MG63 (cell line): ENCODE measurements around the gene DDX53. TPM values are rescaled to one million over a fixed set of nuclear protein-coding genes. Genes with fewer than 3 reads are reported as not detected.

Experiments used
- DNase-seq: peaks from one replicate; pipeline ENCODE4 v3.0.0-alpha.2; 2020
- H3K27me3 ChIP-seq: fragments of 250-450 bp; sonication (Bioruptor Pico); 2 replicates; pipeline ENCODE4 v1.5.1; 2020; ENCODE audit warnings: mild to moderate bottlenecking, moderate library complexity
- H3K36me3 ChIP-seq: fragments of 250-450 bp; sonication (Bioruptor Pico); 2 replicates; pipeline ENCODE4 v1.5.1; 2020; ENCODE audit warnings: mild to moderate bottlenecking, moderate library complexity
- H3K4me3 ChIP-seq: fragments of 250-450 bp; sonication (Bioruptor Pico); 2 replicates; pipeline ENCODE4 v1.5.1; 2020; ENCODE audit warnings: mild to moderate bottlenecking, moderate library complexity
- H3K9me3 ChIP-seq: fragments of 250-450 bp; sonication (Bioruptor Pico); 2 replicates; pipeline ENCODE4 v1.5.1; 2020; ENCODE audit warnings: mild to moderate bottlenecking, moderate library complexity
- total RNA-seq: library from RNA; depleted of rRNA; stranded (reverse); fragments of >200 nt; shearing (Covaris generic); gene quantifications from 2 replicates; pipeline ENCODE4 v1.2.3, GENCODE V29; 2014; ENCODE audit warnings: low replicate concordance; rRNA removed

DDX53 gene
- not detected in 2 replicates for total RNA-seq

DNA sequence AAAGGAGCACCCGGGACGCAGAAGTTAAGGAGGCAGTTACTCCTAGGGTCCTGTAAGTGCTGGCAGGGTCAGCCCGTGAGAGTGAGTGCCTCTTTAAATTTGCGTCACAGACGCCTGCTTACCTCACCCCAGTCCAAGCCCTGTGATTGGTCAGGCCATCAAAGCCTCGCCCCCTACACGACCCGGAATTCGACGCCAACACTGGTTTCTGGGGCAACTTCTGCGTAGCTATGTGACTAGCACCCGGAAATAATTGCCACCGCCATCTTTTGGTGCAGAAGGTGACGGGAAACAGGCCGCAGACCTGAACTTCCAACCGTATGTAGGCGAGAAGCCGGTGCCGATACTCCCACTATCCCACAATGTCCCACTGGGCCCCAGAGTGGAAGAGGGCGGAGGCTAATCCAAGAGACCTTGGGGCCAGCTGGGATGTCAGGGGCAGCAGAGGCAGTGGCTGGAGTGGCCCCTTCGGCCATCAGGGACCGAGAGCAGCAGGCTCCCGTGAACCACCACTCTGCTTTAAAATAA is at the start of gene DDX53:
Gene DDX53 (plus strand): TSS at position 265 of the 528 bp plus-strand sequence. CDS start 98 bp downstream, at position 363.
- no peak within 1 kb of the TSS for H3K4me3 ChIP-seq
- H3K36me3 ChIP-seq: no peaks in the 10 kb centered on the region
- H3K9me3 ChIP-seq: no peaks in the 10 kb centered on the region
- no peak for DNase-seq
- H3K27me3 ChIP-seq: no peaks in the 10 kb centered on the region

DNA sequence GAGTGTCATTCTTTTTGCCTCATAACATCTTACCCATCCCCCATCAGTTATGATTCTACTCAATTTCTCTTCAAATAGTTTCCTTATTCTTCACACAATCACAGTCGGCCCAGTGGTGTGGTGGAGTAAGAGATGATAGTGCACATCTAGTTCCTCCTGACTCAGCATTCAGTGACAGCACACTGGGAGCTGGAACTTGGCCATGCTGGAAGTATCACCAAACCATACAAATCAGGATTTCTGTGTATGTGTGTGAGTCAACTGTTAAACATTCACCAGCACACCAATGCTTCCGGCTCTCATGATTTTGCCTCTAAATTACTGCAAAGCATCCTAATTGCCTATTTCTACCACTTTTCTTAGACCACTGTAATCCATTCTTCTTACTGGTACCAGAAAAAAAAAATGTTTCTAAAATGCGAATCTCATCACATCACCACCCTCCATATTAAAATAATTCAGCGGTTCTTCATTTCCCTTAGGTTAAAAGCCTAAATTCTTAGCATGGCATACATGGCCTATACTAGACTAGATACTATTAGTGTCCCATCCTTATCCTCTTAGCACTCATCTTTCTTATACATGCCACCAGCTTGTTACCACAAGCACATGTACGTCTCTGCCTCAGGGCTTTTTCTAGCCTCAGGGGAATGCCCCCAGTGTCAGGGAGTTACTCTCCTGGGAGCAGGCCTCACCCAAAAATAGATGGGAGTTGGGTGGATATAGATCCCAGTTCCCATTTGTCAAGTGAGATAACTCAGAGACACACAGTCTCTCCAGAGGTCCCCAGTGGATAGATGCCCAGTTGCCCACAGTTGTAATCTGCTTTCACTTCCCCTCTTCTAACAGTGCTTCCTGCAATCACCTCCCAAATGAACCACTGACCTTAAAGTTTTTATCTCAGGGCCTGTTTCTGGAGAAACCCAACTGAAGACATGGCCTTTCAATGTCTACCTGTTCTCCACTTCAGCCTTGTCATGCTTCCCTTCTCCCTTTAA is 49.2 kb upstream of the DDX53 start:
- Histone ChIP-seq H3K27me3 (no peaks in the 10 kb centered on the region), H3K36me3 (no peaks in the 10 kb centered on the region), H3K4me3 (no peak overlapping the region), H3K9me3 (no peaks in the 10 kb centered on the region)
- DNase-seq: peak; percentile 79

DNA sequence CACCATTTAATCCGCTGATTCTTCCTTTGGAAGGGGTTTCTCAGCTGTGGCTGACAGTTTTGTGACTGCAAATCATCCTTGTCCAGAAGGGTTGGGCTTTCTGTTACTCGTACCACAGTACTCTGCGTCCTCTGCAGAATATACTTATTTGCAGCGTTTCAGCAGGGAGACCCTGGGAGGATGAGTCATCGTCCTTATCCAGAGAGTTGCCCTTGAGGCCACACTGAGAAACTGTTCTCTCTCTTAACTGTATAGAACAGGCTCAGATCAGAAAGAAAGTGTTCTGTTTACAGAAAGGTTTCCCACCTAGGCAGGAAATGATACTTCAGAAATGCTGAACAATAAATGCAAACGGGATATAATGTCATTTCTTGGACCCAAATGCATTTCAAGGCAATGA is 47.8 kb upstream of the DDX53 start:
- Histone ChIP-seq H3K27me3 (no peaks in the 10 kb centered on the region), H3K36me3 (no peaks in the 10 kb centered on the region), H3K4me3 (no peak overlapping the region), H3K9me3 (no peaks in the 10 kb centered on the region)
- DNase-seq: peak; percentile 26

DNA sequence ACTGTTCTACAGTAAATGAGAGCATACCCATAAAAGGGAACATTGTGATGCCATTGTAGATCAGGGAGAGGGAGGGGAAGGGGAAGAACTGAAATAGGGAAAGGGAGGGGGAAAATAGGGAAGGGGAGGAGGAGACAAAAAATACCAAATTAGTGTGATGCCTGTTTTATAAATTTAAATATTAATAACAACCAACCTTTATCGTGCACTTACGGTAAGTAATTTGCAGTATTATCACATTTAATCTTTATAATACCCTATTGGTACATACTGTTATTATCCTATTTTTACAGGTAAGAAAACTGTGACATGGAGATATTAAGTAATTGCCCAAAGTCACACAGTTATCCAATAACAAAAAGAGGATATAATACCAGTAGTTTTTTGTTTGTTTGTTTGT is 41.5 kb upstream of the DDX53 start:
- H3K9me3 ChIP-seq: no peaks in the 10 kb centered on the region
- H3K4me3 ChIP-seq: no peak overlapping the region

DNA sequence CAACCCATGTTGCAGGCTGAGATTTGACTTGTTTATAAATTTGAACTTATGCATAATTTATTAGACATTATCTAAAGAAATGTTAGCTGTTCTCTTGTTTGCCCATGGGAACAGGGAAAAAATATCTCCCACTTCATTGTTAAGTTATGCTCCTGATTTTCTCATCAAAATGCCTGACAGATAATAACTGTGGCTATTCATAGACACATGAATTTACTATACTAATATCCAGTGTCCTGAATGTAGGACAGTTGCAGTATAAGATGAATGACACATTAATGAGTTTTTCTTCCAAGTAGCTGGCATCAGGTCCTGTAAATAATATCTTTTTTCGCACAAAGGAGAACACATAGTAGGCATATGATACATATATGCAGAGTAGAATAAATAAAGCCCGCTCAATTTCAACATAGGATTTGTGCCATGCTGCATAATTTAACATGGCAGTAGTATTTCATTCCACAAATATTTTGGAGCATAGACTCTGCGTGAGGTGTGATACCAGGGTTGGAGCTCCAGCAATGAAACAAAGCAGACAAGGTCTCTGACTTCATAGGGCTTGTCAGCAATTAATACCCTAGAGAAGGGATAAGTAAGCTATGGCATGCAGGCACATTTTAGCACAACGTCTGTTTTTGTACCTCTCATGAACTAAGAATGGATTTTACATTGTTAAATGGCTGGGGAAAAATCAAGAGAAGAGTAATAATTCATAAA is 40.4 kb upstream of the DDX53 start:
- no peaks in the 10 kb centered on the region for H3K9me3 ChIP-seq
- no peak overlapping the region for H3K4me3 ChIP-seq
- H3K36me3 ChIP-seq: no peaks in the 10 kb centered on the region
- no peak for DNase-seq
- no peaks in the 10 kb centered on the region for H3K27me3 ChIP-seq

More for the DNA sequence above, 41.5 kb upstream of the DDX53 start:
- no peaks in the 10 kb centered on the region for H3K27me3 ChIP-seq
- no peaks in the 10 kb centered on the region for H3K36me3 ChIP-seq
- DNase-seq: no peak

DNA sequence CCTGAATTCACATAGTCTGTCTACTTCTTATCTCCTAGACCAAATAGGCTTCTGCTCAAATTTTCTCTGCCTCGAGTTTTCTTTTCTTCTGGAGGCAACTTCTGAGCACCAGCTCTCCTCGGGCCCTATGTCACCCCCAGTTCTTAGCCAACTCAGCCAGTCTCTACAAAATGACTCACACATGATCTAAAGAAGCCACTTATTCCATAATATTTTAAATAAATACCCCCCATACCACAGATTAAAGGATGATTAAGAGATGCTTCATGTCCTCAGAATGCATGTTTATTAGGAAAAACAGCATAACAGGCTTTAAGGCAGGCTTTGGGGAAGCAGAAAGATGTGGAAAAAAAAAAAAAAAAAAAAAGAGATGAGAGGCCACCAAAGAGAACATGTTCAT is 36.6 kb upstream of the DDX53 start:
- Histone ChIP-seq H3K36me3 (no peaks in the 10 kb centered on the region), H3K27me3 (no peaks in the 10 kb centered on the region), H3K9me3 (no peaks in the 10 kb centered on the region), H3K4me3 (no peak overlapping the region)
- DNase-seq: no peak

DNA sequence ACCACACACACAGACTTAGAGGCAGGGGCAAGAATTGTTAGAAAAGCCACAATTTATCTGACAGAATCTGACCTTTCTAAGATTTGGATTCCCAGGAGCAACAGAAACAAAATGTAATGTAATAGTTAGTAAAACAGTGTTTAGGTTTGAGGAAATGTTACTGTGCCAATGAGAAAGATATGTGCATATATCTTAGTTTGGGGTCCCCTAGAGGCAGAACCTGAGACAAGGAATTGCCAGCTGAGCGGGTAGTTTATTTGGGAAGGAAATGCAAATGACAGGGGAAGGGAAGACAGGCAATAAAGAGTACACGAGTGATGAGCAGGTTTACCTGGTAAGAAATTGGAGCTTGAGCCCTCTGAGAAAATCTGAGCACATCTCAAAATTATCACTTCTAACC is 31.3 kb upstream of the DDX53 start:
- DNase-seq: no peak
- H3K36me3 ChIP-seq: no peaks in the 10 kb centered on the region
- no peaks in the 10 kb centered on the region for H3K9me3 ChIP-seq
- no peak overlapping the region for H3K4me3 ChIP-seq
- no peaks in the 10 kb centered on the region for H3K27me3 ChIP-seq

DNA sequence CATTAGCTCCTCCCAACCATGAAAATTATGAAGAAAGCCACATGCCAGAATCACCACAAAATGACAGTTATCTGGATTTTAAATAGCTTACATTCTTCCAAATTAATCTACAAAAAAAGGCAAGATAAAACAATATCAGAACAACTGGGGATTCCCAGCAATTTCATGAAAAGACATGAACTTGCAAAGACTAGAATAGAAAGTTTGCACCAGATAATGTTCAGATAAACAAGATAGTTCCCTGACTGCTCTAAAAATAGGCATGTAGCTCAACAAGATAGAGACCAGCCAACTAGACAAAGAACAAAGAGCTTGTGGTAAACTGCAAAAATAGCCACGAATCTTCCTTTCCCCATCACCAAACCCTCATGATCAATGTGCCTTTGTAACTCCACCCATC is 30.3 kb upstream of the DDX53 start:
- Histone ChIP-seq H3K9me3 (no peaks in the 10 kb centered on the region), H3K27me3 (no peaks in the 10 kb centered on the region), H3K4me3 (no peak overlapping the region), H3K36me3 (no peaks in the 10 kb centered on the region)
- DNase-seq: no peak

DNA sequence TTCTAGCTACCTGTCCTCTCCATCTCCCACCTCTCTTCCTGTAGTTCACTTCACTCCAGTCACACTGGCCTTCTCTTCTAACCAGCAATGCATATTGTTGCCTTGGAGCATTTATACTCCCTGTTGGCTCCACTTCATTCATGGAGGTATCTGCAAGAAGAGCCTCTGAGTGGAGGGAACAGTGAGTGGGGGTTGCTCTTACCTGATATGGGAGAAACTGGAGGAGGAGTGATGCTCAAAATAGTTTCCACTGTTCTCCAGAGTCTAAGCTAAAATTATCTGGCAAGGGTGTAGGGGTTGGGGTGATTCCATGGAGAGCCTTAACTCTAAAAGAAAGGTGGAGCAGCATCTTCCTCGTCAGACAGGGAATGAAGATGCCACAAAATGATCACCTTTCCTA is 28.9 kb upstream of the DDX53 start:
- no peak for DNase-seq

DNA sequence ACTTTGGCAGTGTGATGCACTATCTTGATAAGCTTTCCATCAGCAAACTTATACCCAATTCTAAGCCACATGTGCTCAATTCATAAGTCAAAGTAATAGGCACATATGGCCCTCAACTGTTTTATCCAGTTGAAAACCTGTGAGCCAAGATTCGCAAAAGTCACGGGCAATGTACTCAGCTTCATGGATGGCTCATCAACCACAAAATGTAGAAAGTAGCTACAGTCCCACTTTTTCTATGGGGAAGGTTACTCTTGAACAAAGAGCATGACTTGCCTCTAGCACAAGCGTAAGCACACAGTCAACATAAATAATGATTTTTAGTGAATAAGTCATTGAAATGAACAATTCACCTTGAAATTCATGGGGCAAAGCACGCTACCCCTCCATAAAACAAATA is 25.1 kb upstream of the DDX53 start:
- no peak for DNase-seq
- no peaks in the 10 kb centered on the region for H3K9me3 ChIP-seq

More for the DNA sequence above, 28.9 kb upstream of the DDX53 start:
- H3K27me3 ChIP-seq: no peaks in the 10 kb centered on the region
- H3K9me3 ChIP-seq: no peaks in the 10 kb centered on the region
- H3K36me3 ChIP-seq: no peaks in the 10 kb centered on the region
- no peak overlapping the region for H3K4me3 ChIP-seq

DNA sequence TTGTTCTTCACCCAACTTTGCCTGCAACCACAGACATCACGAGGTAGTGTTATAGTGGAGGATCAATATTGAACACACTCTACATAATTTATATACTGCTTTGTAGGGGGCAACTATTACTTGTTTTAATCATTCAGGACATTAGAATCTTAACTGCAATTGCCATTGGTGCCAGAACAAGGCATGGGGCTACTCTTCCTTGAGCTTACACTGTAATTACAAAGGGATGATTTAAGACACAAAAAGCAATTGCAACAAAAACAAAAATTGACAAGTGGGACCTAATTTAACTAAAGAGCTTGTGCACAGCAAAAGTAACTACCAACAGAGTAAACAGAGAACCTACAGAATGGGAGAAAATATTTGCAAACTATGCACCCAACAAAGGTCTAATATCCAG is 24.0 kb upstream of the DDX53 start:
- no peak for DNase-seq

More for the DNA sequence above, 25.1 kb upstream of the DDX53 start:
- Histone ChIP-seq H3K4me3 (no peak overlapping the region), H3K27me3 (no peaks in the 10 kb centered on the region), H3K36me3 (no peaks in the 10 kb centered on the region)

DNA sequence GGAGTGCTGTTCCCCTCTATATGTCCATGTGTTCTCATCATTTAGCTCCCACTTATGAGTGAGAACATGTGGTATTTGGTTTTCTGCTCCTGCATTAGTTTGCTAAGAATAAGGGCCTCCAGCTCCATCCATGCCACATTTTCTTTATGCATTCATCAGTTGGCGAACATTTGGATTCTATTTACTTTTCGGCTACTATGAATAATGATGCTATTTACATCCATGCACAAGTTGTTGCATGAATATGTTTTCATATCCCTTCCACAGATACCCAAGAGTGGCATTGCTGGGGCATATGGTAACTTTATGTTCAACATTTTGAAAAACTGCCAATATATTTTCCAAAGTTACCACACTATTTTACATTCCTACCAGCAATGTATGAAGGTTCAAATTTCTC is 13.8 kb upstream of the DDX53 start:
- Histone ChIP-seq H3K27me3 (no peaks in the 10 kb centered on the region), H3K36me3 (no peaks in the 10 kb centered on the region), H3K4me3 (no peak overlapping the region), H3K9me3 (no peaks in the 10 kb centered on the region)
- DNase-seq: no peak

More for the DNA sequence above, 24.0 kb upstream of the DDX53 start:
- H3K9me3 ChIP-seq: no peaks in the 10 kb centered on the region
- no peaks in the 10 kb centered on the region for H3K27me3 ChIP-seq
- H3K36me3 ChIP-seq: no peaks in the 10 kb centered on the region
- no peak overlapping the region for H3K4me3 ChIP-seq

DNA sequence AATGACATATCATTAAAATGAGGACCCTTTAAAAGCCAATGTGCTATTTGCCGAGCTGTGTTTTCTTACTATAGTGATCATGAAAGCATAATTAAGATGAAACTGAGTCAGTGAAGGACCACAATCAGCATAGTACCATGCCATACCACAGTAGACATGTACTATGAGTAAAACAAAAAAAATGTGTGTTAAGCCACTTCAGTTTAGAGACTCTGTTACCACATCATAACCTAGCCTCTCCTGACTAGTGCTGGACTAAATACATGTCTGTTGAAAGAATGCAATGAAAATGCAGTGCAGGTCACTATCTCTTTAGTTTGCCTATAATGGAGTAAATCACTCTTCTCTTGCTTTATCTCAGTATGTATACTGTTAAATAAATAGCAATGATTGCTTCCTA is 12.3 kb upstream of the DDX53 start:
- DNase-seq: no peak
- Histone ChIP-seq H3K4me3 (no peak overlapping the region), H3K27me3 (no peaks in the 10 kb centered on the region), H3K9me3 (no peaks in the 10 kb centered on the region), H3K36me3 (no peaks in the 10 kb centered on the region)

DNA sequence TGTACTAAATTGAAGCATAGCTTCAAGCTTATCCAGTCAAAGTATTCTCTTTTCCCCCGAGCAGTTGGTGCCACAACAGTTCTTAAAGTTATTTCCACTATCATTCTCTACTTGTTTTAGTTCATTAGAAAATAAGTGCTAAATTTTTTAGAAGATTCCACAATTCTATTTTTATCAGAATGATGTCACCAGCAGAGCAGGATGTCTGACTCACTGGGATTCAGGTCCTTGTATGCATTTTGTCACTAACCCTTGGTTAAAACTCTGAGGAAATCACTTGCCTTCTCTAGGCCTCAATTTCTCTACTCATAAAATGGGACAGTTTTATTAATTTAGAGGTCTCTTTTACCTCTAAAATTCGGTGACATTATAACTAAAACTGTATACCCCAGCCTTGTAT is 3.4 kb downstream of the DDX53 start:
- no peak for DNase-seq
- Histone ChIP-seq H3K36me3 (no peaks in the 10 kb centered on the region), H3K9me3 (no peaks in the 10 kb centered on the region), H3K4me3 (no peak overlapping the region), H3K27me3 (no peaks in the 10 kb centered on the region)

DNA sequence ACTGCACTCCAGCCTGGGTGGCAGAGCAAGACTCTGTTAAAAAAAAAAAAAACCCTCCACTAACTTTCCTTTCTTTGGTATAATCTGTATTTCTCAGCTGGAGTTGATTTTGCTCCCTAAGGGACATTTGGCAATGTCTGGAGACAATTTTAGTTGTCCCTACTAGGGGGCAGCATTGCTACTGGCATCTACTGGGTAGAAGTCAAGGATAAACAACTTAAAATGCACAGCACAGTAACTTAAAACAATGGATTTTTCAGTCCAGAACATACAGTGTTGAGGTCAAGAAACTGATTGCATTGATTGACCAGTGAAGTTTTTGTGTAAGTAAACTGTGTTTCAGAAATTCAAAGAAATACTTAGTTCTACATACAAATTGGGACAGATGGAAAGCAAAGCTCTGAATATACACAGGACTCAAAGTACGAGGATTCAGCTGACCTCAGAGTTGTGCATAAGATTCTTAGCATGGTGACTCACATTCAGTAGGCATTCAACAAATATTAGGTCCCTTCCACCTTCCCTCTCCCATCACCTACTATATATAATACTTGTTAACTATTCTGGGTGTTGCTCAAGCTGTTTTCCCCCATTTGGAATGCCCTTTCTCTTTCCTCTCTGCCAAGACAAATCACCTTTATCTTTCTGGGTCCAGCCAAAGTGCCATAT is 8.8 kb downstream of the DDX53 start:
- DNase-seq: peak; percentile 5
- Histone ChIP-seq H3K9me3 (no peaks in the 10 kb centered on the region), H3K4me3 (no peak overlapping the region), H3K36me3 (no peaks in the 10 kb centered on the region), H3K27me3 (no peaks in the 10 kb centered on the region)

DNA sequence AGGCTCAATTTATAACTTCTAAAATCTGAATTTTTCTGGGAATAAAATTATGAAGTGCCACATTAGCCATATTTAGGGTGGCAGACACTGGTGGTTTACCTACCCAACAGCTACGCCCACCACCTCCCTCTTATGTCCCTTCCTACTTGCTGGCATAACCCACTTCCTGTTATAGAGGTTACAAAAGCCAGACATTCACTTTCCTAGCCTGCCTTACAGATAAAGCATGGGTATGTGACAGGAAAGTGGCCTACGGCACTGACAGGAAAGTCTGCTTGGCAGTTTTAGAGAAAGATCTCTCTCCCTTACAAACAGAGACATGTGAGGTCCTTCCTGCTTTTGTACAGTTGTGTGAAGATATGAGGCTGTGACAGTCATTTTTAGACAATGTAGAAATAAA is 12.4 kb downstream of the DDX53 start:
- H3K4me3 ChIP-seq: no peak overlapping the region

DNA sequence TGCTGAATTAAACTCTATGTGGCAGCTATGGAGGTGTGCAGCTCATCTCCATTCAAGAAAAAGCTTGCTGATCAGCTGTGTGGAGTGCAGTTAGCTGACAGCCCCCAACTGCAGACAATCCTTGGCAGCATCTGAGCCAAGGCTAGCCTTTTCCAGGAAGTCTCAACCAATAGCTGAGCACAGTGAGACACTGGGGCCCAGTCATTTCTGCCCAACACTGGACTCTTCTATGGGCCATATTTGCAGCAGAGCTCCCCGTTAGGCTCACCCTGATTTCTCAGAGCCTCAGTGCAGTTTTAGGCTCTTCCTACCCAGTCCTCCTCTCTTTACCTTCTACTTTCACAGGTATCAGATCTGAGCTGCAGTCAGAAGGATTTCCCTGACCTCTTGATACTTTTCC is 12.9 kb downstream of the DDX53 start:
- H3K4me3 ChIP-seq: no peak overlapping the region
- DNase-seq: no peak
- H3K9me3 ChIP-seq: no peaks in the 10 kb centered on the region
- H3K36me3 ChIP-seq: no peaks in the 10 kb centered on the region
- no peaks in the 10 kb centered on the region for H3K27me3 ChIP-seq

More for the DNA sequence above, 12.4 kb downstream of the DDX53 start:
- no peak for DNase-seq
- no peaks in the 10 kb centered on the region for H3K27me3 ChIP-seq
- no peaks in the 10 kb centered on the region for H3K9me3 ChIP-seq
- no peaks in the 10 kb centered on the region for H3K36me3 ChIP-seq
